Parathyroid adenoma (tissue), 2 donors: Measurements from ENCODE around the gene ITIH4.

Source experiments
- H2AFZ ChIP-seq: fragments of 300-600 bp; sonication (generic); one replicate; pipeline ENCODE4 v1.7.0; 2017; ENCODE audit warnings: antibody characterized with exemption, mild to moderate bottlenecking
- H3K27ac ChIP-seq: fragments of 300-600 bp; sonication (generic); one replicate; pipeline ENCODE4 v1.7.0; 2017
- H3K27me3 ChIP-seq: fragments of 300-600 bp; sonication (generic); one replicate; pipeline ENCODE4 v1.7.0; 2017; ENCODE audit warnings: low read length; ENCODE audit not compliant: control insufficient read depth, insufficient read depth
- H3K36me3 ChIP-seq: fragments of 300-600 bp; sonication (generic); one replicate; pipeline ENCODE4 v1.7.0; 2017; ENCODE audit warnings: low read length; ENCODE audit not compliant: control insufficient read depth, insufficient read depth
- H3K4me1 ChIP-seq: fragments of 300-600 bp; sonication (generic); one replicate; pipeline ENCODE4 v1.7.0; 2017; ENCODE audit warnings: control low read depth
- H3K4me2 ChIP-seq: fragments of 300-600 bp; sonication (generic); one replicate; pipeline ENCODE4 v1.7.0; 2017; ENCODE audit warnings: low read length
- H3K4me3 ChIP-seq: fragments of 300-600 bp; sonication (generic); one replicate; pipeline ENCODE4 v1.7.0; 2017; ENCODE audit warnings: low read depth, low read length
- H3K79me2 ChIP-seq: fragments of 300-600 bp; sonication (generic); one replicate; pipeline ENCODE4 v1.7.0; 2017; ENCODE audit warnings: control low read depth
- H3K9ac ChIP-seq: fragments of 300-600 bp; sonication (generic); one replicate; pipeline ENCODE4 v1.7.0; 2017; ENCODE audit warnings: mild to moderate bottlenecking
- H3K9me3 ChIP-seq: fragments of 300-600 bp; sonication (generic); one replicate; pipeline ENCODE4 v1.7.0; 2017; ENCODE audit warnings: low read length; ENCODE audit not compliant: control insufficient read depth
- TF ChIP-seq, protein P1 (sequence below): fragments of 300-600 bp; sonication (generic); IDR thresholded peaks from one replicate; pipeline ENCODE4 v1.7.0; 2017; ENCODE audit warnings: antibody characterized with exemption, mild to moderate bottlenecking
- donor health status: primary hyperparathyroidism.

Gene ITIH4

GRCh38 chr3:52820736-52821135 lies 9.7 kb downstream of the ITIH4 start:
- Histone ChIP-seq H3K9me3 (no peaks in the 10 kb centered on the region), H3K4me1 (no peaks in the 10 kb centered on the region), H3K79me2 (no peaks in the 10 kb centered on the region), H3K36me3 (no peaks in the 10 kb centered on the region), H3K9ac (no peak overlapping the region), H2AFZ (no peak overlapping the region), H3K4me2 (no peak overlapping the region), H3K4me3 (no peak overlapping the region), H3K27ac (no peak overlapping the region), H3K27me3 (no peaks in the 10 kb centered on the region)
- TF ChIP-seq, protein P1, sequence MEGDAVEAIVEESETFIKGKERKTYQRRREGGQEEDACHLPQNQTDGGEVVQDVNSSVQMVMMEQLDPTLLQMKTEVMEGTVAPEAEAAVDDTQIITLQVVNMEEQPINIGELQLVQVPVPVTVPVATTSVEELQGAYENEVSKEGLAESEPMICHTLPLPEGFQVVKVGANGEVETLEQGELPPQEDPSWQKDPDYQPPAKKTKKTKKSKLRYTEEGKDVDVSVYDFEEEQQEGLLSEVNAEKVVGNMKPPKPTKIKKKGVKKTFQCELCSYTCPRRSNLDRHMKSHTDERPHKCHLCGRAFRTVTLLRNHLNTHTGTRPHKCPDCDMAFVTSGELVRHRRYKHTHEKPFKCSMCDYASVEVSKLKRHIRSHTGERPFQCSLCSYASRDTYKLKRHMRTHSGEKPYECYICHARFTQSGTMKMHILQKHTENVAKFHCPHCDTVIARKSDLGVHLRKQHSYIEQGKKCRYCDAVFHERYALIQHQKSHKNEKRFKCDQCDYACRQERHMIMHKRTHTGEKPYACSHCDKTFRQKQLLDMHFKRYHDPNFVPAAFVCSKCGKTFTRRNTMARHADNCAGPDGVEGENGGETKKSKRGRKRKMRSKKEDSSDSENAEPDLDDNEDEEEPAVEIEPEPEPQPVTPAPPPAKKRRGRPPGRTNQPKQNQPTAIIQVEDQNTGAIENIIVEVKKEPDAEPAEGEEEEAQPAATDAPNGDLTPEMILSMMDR, result no peak

- Histone ChIP-seq H3K27ac (no peak overlapping the region), H3K27me3 (no peaks in the 10 kb centered on the region), H3K4me3 (no peak overlapping the region), H3K79me2 (no peaks in the 10 kb centered on the region), H3K36me3 (no peaks in the 10 kb centered on the region), H3K9ac (no peak overlapping the region), H3K4me2 (no peak overlapping the region), H2AFZ (no peak overlapping the region), H3K4me1 (no peaks in the 10 kb centered on the region), H3K9me3 (no peaks in the 10 kb centered on the region)
- TF ChIP-seq, protein P1, result no peak
Measured at GRCh38 chr3:52819936-52820335, 10.5 kb downstream of the ITIH4 start.

DNA sequence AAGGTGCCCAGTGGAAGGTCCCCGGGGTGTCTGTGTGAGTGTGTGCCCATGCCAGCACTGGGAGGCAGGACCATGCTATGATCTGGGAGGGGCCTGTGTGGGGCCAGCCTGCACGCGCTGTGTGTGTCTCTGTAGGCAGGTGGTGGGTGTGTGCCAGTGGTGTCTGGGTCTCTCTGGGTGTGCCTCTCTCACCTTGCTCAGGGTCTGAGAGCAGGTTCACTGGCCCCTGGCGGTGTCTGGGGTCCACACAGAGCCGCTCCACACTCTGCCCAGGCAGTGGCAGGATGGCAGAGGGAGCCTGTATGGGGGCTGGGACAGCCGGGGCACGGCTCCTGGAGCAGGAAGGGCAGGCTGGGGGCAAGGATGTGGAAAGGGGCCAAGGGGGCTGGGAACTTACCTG lies 12.6 kb downstream of the ITIH4 start:
- TF ChIP-seq, protein P1, result no peak
- H3K4me1 ChIP-seq, result no peaks in the 10 kb centered on the region
- no peak overlapping the region for H3K4me2 ChIP-seq
- no peak overlapping the region for H3K9ac ChIP-seq
- no peak overlapping the region for H2AFZ ChIP-seq
- no peaks in the 10 kb centered on the region for H3K36me3 ChIP-seq
- H3K27ac ChIP-seq, result no peak overlapping the region
- no peak overlapping the region for H3K4me3 ChIP-seq
- H3K9me3 ChIP-seq, result no peaks in the 10 kb centered on the region
- no peaks in the 10 kb centered on the region for H3K79me2 ChIP-seq
- no peaks in the 10 kb centered on the region for H3K27me3 ChIP-seq

- no peak overlapping the region for H3K4me2 ChIP-seq
- TF ChIP-seq, protein P1, result no peak
- H3K36me3 ChIP-seq, result no peaks in the 10 kb centered on the region
- no peak overlapping the region for H3K27ac ChIP-seq
- no peaks in the 10 kb centered on the region for H3K27me3 ChIP-seq
- H3K9me3 ChIP-seq, result no peaks in the 10 kb centered on the region
- no peaks in the 10 kb centered on the region for H3K79me2 ChIP-seq
- no peaks in the 10 kb centered on the region for H3K4me1 ChIP-seq
- H3K9ac ChIP-seq, result no peak overlapping the region
- no peak overlapping the region for H2AFZ ChIP-seq
- no peak overlapping the region for H3K4me3 ChIP-seq
Measured at GRCh38 chr3:52817221-52817620, 13.3 kb downstream of the ITIH4 start.

DNA sequence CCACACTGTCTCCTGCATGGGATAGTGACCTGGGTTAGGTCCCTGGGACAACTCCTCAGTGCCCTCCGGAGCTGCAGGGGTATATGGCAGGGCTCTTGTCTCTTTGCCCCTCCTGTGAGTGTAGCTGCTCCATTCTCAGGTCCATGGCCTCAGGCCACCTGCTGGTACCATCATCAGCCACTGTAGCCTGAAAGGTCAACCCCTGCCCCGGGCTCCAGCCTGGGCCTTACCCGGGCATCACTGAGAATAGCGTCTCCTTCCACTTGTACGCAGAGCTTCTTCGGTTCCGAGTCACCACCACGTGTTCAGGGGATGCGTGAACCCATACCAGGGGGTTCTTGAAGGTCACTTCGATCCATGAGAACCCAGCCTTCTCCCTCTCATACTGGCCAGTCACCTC lies 13.8 kb downstream of the ITIH4 start:
- Histone ChIP-seq H3K27ac (no peak overlapping the region), H3K4me1 (no peaks in the 10 kb centered on the region), H3K4me3 (no peak overlapping the region), H3K4me2 (no peak overlapping the region), H3K27me3 (no peaks in the 10 kb centered on the region), H3K36me3 (no peaks in the 10 kb centered on the region), H2AFZ (no peak overlapping the region), H3K9me3 (no peaks in the 10 kb centered on the region), H3K9ac (no peak overlapping the region), H3K79me2 (no peaks in the 10 kb centered on the region)
- TF ChIP-seq, protein P1, result no peak
